T-cell (primary cell): ENCODE measurements around the gene PPP4C. TPM values are rescaled to one million over a fixed set of nuclear protein-coding genes. Genes with fewer than 3 reads are reported as not detected.

Source experiments
- ATAC-seq, 4 experiments: fragments of 200-7000 bp in 3 of 4; fragments of 150-1000 bp in 1 of 4; cut with Tn5 transposase; replicated peaks in 1 of 4; 1 replicate in 3 of 4; 2 replicates in 1 of 4; pipeline ENCODE4 v1.10.0; 2021; ENCODE audit warnings: moderate library complexity in 3 of 4, mild to moderate bottlenecking in 2 of 4, moderate number of reproducible peaks in 1 of 4
- CTCF ChIA-PET, 2 donors: fragments of 300-600 bp; sonication (Branson Sonifier 250); formaldehyde crosslinking; loops; one replicate each; lab custom pipeline; 2022; ENCODE audit warnings: antibody characterized with exemption in 2 of 2; lab: Charles Lee
- POLR2A ChIA-PET, 2 donors: fragments of 300-600 bp; sonication (Branson Sonifier 250); formaldehyde crosslinking; loops; one replicate each; lab custom pipeline; 2022; ENCODE audit warnings: antibody characterized with exemption in 2 of 2; lab: Charles Lee
- DNase-seq, 35 experiments: peaks; one replicate each; pipeline versions ENCODE4 v3.0.0 to v3.0.0-alpha.2; 2013 to 2023
- H3K27ac ChIP-seq: one replicate; pipeline ENCODE4 v1.5.1; 2013; ENCODE audit warnings: low read length
- H3K27me3 ChIP-seq, 2 experiments: replicated peaks in 1 of 2; 1 replicate in 1 of 2; 2 replicates in 1 of 2; pipeline versions ENCODE4 v1.6.1 to v1.7.0; 2013; ENCODE audit warnings: low read length in 1 of 2, mixed read lengths in 1 of 2; ENCODE audit not compliant: control insufficient read depth in 2 of 2, insufficient read depth in 2 of 2; ENCODE audit errors: extremely low read depth in 1 of 2
- H3K36me3 ChIP-seq, 2 donors: 1 replicate in 1 of 2; 2 replicates in 1 of 2; pipeline versions ENCODE4 v1.6.1 to v1.7.0; 2013; ENCODE audit warnings: low read length in 1 of 2; ENCODE audit not compliant: control insufficient read depth in 2 of 2, insufficient read depth in 1 of 2; ENCODE audit errors: extremely low read depth in 1 of 2
- H3K4me1 ChIP-seq, 2 experiments: 1 replicate in 1 of 2; 2 replicates in 1 of 2; pipeline versions ENCODE4 v1.6.1 to v1.7.0; 2013; ENCODE audit warnings: low read length in 2 of 2, mixed read lengths in 1 of 2; ENCODE audit not compliant: insufficient read depth in 2 of 2, control insufficient read depth in 1 of 2; ENCODE audit errors: extremely low read depth in 1 of 2
- H3K4me3 ChIP-seq, 2 donors: 1 replicate in 1 of 2; 2 replicates in 1 of 2; pipeline versions ENCODE4 v1.5.1 to v1.7.0; 2013; ENCODE audit warnings: mild to moderate bottlenecking in 2 of 2, low read length in 1 of 2, moderate library complexity in 1 of 2; ENCODE audit not compliant: control insufficient read depth in 1 of 2; ENCODE audit errors: extremely low read depth in 1 of 2
- H3K9me3 ChIP-seq: 2 replicates; pipeline ENCODE4 v1.7.0; 2013
- H3K27ac Mint-ChIP-seq, 2 donors: one replicate each; pipeline ENCODE4 v1.8.0; 2020 to 2021; ENCODE audit warnings: mild to moderate bottlenecking in 2 of 2, mixed read lengths in 2 of 2
- H3K27me3 Mint-ChIP-seq, 2 donors: one replicate each; pipeline ENCODE4 v1.8.0; 2021 to 2022; ENCODE audit warnings: mixed read lengths in 2 of 2
- H3K36me3 Mint-ChIP-seq: one replicate; pipeline ENCODE4 v1.8.0; 2021; ENCODE audit warnings: mixed read lengths
- H3K4me1 Mint-ChIP-seq, 3 donors: one replicate each; pipeline ENCODE4 v1.8.0; 2020 to 2022; ENCODE audit warnings: mixed read lengths in 3 of 3, mild to moderate bottlenecking in 1 of 3
- H3K4me3 Mint-ChIP-seq, 3 donors: one replicate each; pipeline ENCODE4 v1.8.0; 2020 to 2022; ENCODE audit warnings: mild to moderate bottlenecking in 3 of 3, mixed read lengths in 3 of 3, moderate library complexity in 3 of 3
- H3K9me3 Mint-ChIP-seq, 3 donors: one replicate each; pipeline ENCODE4 v1.8.0; 2020 to 2022; ENCODE audit warnings: mixed read lengths in 3 of 3
- WGBS: methylation state at CpG from one replicate; pipeline ENCODE4 v1.1.5; 2013; ENCODE audit warnings: missing lambda C conversion rate; ENCODE audit not compliant: insufficient coverage; 5-methylcytosine and 5-hydroxymethylcytosine counted together
- total RNA-seq, 35 experiments: library from RNA in 6 of 35; stranded (reverse) in 6 of 35; fragments of 120-200 nt in 1 of 35; gene quantifications; one replicate each; pipeline versions ENCODE4 v1.2.1 to v1.2.4 and lab custom pipeline; 2013 to 2026

Gene PPP4C
- total RNA-seq, 5 donors from 2014 or later (not counting 1 experiment from before 2014, with no cell fraction given): 71.2 to 110 (median 97.9) TPM

DNA sequence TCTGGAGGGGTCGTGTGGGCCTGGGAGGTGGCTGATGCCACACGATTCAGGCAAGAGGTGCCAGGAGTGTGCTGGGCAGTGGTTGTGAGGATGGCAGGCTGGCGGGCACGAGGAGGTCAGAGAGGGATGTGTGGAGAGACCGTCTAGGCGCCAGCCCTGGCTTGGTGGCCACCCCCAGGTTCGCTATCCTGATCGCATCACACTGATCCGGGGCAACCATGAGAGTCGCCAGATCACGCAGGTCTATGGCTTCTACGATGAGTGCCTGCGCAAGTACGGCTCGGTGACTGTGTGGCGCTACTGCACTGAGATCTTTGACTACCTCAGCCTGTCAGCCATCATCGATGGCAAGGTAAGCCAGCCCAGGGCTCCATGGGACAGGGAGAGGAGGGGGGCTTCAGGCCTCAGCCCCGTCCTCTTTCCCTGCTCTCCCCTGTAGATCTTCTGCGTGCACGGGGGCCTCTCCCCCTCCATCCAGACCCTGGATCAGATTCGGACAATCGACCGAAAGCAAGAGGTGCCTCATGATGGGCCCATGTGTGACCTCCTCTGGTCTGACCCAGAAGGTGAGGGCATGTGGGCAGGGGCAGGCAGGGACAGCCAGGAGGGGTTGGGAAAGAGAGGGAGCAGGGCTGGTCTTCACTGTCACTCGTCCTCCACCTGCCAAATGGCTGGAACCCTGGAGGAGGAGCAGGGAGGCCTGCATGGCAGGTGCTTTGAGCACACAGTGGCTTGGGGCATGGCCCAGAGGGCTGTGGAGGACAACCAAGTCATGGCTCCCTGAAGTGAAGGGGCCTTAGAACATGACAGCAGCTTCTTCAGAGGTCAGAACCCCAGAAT lies 7.6 kb downstream of the PPP4C start:
- Mint-ChIP-seq H3K4me1 (peaks cover 11 to 20% (median 14%) of the 10 kb centered on the region in 3 donors), H3K27ac (no peak overlapping the region), H3K4me3 (no peak overlapping the region), H3K9me3 (no peaks in the 10 kb centered on the region), H3K27me3 (no peaks in the 10 kb centered on the region), H3K36me3 (peaks cover 32% of the 10 kb centered on the region)
- POLR2A ChIA-PET: interaction anchor here in 1 of 2 donors (0.6 kb wide), 1 partner anchor 22 kb away, joined by 13 read pairs; no protein-coding TSS in a partner anchor
- 96% methylated on average over 16 of the region's 24 CpGs for WGBS
- H3K4me1 ChIP-seq: peaks cover 0 to 20% of the 10 kb centered on the region in 2 experiments
- peaks cover 34 to 64% of the 10 kb centered on the region in 2 donors for H3K36me3 ChIP-seq
- CTCF ChIA-PET: no interaction called here
- no peaks in the 10 kb centered on the region for H3K27me3 ChIP-seq
- H3K27ac ChIP-seq: no peak overlapping the region
- no peaks in the 10 kb centered on the region for H3K9me3 ChIP-seq
- no peak for DNase-seq
- no peak for ATAC-seq
- no peak overlapping the region for H3K4me3 ChIP-seq

DNA sequence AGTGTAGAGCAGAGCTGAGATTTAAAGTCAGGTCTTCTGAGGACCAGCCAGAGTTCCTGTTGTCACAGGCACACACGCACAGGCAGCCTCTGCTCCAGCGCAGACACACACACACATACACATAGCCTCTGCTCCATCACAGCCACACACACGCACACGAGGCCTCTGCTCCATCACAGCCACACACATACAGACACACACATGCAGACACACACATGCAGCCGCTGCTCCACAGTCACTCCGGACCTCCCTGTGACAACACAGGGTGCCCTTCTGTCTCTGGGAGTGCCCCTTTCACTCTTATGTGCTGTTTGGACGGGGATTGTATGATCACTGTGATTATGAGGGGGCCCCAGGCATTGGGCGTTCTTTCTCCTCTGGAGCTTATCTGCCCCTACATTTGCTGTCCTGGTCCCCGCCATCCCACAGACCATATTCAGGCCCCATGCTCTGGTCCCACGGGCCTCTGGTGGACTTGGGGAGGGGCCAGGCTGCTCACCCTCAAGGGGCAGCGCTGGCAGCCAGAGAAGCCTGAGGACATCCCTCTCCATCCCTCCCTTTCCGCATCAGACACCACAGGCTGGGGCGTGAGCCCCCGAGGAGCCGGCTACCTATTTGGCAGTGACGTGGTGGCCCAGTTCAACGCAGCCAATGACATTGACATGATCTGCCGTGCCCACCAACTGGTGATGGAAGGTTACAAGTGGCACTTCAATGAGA lies 8.5 kb downstream of the PPP4C start:
- no peaks in the 10 kb centered on the region for H3K27me3 Mint-ChIP-seq
- peaks cover 32% of the 10 kb centered on the region for H3K36me3 Mint-ChIP-seq
- no peak overlapping the region for H3K27ac Mint-ChIP-seq
- no peak for ATAC-seq
- Histone ChIP-seq H3K4me1 (peaks cover 0 to 19% of the 10 kb centered on the region in 2 experiments), H3K9me3 (no peaks in the 10 kb centered on the region), H3K4me3 (no peak overlapping the region), H3K36me3 (peaks cover 34 to 58% of the 10 kb centered on the region in 2 donors), H3K27ac (no peak overlapping the region), H3K27me3 (no peaks in the 10 kb centered on the region)
- POLR2A ChIA-PET: interaction anchor here in 1 of 2 donors (0.7 kb wide), 1 partner anchor 15 kb away, joined by 3 read pairs; no protein-coding TSS in a partner anchor
- H3K4me1 Mint-ChIP-seq: peaks cover 10 to 22% (median 15%) of the 10 kb centered on the region in 3 donors
- 96% methylated on average over 12 of the region's 18 CpGs for WGBS
- no peak for DNase-seq
- CTCF ChIA-PET: no interaction called here
- H3K4me3 Mint-ChIP-seq: no peak overlapping the region
- H3K9me3 Mint-ChIP-seq: no peaks in the 10 kb centered on the region

DNA sequence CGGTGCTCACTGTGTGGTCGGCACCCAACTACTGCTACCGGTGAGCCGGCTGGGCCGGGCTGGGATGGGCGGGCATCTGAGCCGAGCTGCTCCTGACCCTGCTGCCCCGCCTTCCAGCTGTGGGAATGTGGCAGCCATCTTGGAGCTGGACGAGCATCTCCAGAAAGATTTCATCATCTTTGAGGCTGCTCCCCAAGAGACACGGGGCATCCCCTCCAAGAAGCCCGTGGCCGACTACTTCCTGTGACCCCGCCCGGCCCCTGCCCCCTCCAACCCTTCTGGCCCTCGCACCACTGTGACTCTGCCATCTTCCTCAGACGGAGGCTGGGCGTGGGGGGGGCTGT lies 9.0 kb downstream of the PPP4C start:
- no peaks in the 10 kb centered on the region for H3K9me3 Mint-ChIP-seq
- POLR2A ChIA-PET: interaction anchor here in 1 of 2 donors (0.7 kb wide), 1 partner anchor 14 kb away, joined by 3 read pairs; no protein-coding TSS in a partner anchor
- H3K27me3 ChIP-seq: no peaks in the 10 kb centered on the region
- whole genome bisulfite sequencing: 86% methylated on average over 12 of the region's 17 CpGs
- H3K4me3 Mint-ChIP-seq: no peak overlapping the region
- peaks cover under 1 to 16% of the 10 kb centered on the region in 2 experiments for H3K4me1 ChIP-seq
- CTCF ChIA-PET: no interaction called here
- no peaks in the 10 kb centered on the region for H3K27me3 Mint-ChIP-seq
- no peak overlapping the region for H3K4me3 ChIP-seq
- DNase-seq (no peak), ATAC-seq (no peak)
- peaks cover 27% of the 10 kb centered on the region for H3K36me3 Mint-ChIP-seq
- no peak overlapping the region for H3K27ac ChIP-seq
- H3K9me3 ChIP-seq: no peaks in the 10 kb centered on the region
- no peak overlapping the region for H3K27ac Mint-ChIP-seq
- peaks cover 34 to 52% of the 10 kb centered on the region in 2 donors for H3K36me3 ChIP-seq
- peaks cover 10 to 24% (median 15%) of the 10 kb centered on the region in 3 donors for H3K4me1 Mint-ChIP-seq

DNA sequence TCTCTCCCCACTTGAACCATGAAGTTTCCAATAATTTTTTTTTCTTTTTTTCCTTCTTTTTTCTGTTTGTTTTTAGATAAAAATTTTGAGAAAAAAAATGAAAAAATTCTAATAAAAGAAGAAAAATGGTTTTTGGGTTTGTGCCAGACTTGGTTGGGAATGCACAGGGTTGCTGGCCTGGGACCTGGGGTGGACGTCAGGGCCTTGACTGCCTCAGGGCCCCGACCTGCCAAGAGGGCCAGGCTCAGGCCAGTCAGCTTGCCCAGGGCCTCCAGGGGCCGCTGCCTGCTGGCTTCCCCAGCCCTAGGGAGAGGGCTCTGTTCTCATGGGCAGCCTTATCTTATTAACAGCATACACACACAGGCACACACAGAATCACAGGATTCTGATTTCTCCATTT lies 9.5 kb downstream of the PPP4C start:
- no peak overlapping the region for H3K27ac ChIP-seq
- peaks cover 26% of the 10 kb centered on the region for H3K36me3 Mint-ChIP-seq
- no peak overlapping the region for H3K4me3 Mint-ChIP-seq
- ChIA-PET POLR2A (interaction anchor here in 1 of 2 donors (0.7 kb wide), 1 partner anchor 14 kb away, joined by 3 read pairs; no protein-coding TSS in a partner anchor), CTCF (no interaction called here)
- H3K36me3 ChIP-seq: peaks cover 34 to 48% of the 10 kb centered on the region in 2 donors
- ATAC-seq (no peak), DNase-seq (no peak)
- H3K4me3 ChIP-seq: no peak overlapping the region
- peaks cover 14 to 27% (median 19%) of the 10 kb centered on the region in 3 donors for H3K4me1 Mint-ChIP-seq
- peaks cover 5 to 20% of the 10 kb centered on the region in 2 experiments for H3K4me1 ChIP-seq
- WGBS: 100% methylated on average over 1 of the region's 3 CpGs
- H3K27me3 Mint-ChIP-seq: no peaks in the 10 kb centered on the region
- H3K9me3 ChIP-seq: no peaks in the 10 kb centered on the region
- no peaks in the 10 kb centered on the region for H3K9me3 Mint-ChIP-seq
- no peaks in the 10 kb centered on the region for H3K27me3 ChIP-seq
- no peak overlapping the region for H3K27ac Mint-ChIP-seq

DNA sequence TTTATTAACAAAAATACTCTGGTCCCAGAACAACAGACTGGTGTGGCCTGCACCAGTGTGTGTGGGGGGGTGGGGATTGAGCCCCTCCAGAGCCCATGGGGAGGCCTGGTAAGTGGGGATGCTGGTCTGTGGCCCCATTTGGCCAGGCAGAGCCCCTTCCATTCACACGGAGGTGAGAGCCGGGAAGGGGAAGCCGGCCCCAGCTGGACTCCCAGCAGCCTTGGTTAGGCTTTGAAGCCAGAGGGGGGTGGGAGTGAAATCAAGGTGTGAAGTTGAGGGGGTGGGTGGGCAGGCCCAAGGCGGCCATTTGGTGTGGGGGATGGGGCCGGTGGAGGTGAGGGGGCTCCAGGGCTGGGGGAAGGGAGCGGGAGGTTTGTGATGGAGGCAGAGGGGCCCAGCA lies 10.0 kb downstream of the PPP4C start:
- Mint-ChIP-seq H3K27ac (no peak overlapping the region), H3K4me1 (peaks cover 17 to 30% (median 22%) of the 10 kb centered on the region in 3 donors), H3K27me3 (no peaks in the 10 kb centered on the region), H3K4me3 (no peak overlapping the region), H3K9me3 (no peaks in the 10 kb centered on the region), H3K36me3 (peaks cover 26% of the 10 kb centered on the region)
- Histone ChIP-seq H3K4me3 (no peak overlapping the region), H3K36me3 (peaks cover 34 to 44% of the 10 kb centered on the region in 2 donors), H3K27me3 (no peaks in the 10 kb centered on the region), H3K4me1 (peaks cover 10 to 22% of the 10 kb centered on the region in 2 experiments), H3K27ac (no peak overlapping the region), H3K9me3 (no peaks in the 10 kb centered on the region)
- ChIA-PET POLR2A (no interaction called here), CTCF (no interaction called here)
- no peak for ATAC-seq
- no peak for DNase-seq
- WGBS: 93% methylated on average over 3 of the region's 6 CpGs
